ENCODE measurements around the gene MMP12.
"Not testable (repeated sequence)": the region's sequence is repeated elsewhere in the genome, so short reads cannot be mapped to it uniquely, and the experiment has no call there.

MMP12 gene

GRCh38 chr11:102874852-102875251, at the start of gene MMP12:
TSS of gene MMP12 (minus strand) at chr11:102874982. CDS start at chr11:102874937, 45 bp downstream.
- no peak for DNase-seq

- no peak for DNase-seq
Measured at GRCh38 chr11:102921587-102922220, 46.9 kb upstream of the MMP12 start.

DNA sequence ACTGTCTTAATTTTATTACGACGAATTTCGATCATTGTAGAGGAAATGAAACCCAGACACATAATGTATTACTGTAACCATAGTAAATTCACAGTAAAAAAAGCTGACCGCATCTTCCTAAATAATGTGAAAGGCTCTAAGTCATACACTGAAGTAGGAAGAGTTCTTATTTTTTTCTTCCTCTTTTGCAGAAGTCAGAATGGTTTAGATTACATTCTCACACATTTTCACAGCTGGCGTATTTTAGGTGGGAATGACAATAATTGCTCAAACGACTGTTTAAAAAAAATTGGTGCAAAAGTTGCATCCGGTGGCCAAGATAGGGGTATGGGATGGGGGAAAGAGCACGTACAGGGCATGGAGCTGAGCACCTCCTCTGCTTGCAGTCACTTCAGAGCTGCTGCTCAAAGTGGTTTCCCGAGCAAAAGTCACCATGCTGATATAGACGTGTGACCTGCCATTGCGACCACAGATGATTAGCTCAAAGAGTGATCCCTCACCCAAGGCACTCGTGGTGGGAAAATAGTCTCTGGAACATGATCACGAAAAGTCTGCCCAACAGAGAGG, 45.4 kb upstream of the MMP12 start:
- no peak for DNase-seq

GRCh38 chr11:102915044-102915375, 40.2 kb upstream of the MMP12 start:
- DNase-seq, result no peak

DNA sequence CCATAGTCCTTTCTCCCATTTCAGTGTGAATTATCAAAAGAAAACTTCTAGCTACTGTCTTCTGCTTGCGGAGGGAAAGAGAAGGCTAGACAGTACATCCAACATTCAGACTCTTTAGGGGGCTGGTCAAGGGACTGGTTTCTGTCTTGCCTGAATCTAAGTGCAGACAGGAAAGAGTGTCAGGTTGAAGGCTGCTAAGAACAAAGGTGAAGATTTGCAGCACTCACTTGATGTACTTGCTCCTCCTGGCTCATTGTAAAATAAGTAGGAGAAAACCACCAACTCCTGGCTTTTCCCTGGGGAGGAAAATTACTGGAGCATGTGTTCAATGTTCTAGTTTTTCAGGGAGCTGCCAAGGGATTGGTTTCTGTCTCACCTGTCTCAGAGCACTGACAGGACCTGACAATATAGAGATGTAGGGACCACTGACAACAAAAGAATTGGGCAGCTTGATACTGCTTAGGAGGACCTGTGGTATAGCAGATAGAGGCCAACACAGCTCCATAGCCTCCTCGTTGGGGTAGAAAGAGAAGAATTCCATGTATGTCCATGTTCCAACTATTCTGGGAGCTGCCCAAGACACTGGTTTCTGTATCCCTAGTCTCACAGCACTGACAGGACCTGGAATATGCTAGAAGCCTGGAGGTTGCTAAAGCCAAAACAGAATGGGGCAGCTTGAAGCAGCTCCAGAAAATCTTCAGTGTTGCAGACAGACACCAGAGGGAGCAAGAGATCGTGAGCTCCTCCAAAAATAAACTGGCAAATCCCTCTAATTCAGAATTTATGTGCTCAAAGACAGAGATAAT, 39.7 kb upstream of the MMP12 start:
- DNase-seq, result no peak

- DNase-seq, result no peak
Measured at GRCh38 chr11:102912482-102912830, 37.7 kb upstream of the MMP12 start.

DNA sequence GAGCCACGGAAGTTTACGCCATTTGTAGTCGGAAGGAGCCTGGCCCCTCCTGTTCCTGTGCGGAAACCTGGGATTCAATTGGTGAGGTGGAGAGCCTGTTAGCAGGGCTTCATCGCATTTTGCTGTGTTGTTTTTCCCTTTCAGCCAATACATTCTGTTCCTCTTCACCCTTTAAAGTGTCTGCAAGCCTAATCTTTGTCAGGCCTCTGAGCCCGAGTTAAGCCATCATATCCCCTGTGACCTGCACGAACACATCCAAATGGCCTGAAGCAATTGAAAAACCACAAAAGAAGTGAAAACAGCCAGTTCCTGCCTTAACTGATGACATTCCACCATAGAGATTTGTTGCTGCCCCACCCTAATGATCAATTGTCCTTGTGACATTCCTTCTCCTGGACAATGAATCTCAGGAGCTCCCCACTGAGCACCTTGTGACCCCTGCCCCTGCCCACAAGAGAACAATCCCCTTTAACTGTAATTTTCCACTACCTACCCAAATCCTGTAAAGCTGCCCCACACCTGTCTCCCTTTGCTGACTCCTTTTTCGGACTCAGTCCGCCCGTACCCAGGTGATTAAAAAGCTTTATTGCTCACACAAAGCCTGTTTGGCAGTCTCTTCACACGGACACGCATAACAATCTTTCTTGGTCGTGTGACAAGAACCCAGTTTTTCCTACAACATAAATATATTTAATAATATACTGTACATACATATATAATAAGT, 37.1 kb upstream of the MMP12 start:
- DNase-seq, result no peak

- DNase-seq, result not testable (repeated sequence)
Measured at GRCh38 chr11:102905848-102906247, 31.1 kb upstream of the MMP12 start.

DNA sequence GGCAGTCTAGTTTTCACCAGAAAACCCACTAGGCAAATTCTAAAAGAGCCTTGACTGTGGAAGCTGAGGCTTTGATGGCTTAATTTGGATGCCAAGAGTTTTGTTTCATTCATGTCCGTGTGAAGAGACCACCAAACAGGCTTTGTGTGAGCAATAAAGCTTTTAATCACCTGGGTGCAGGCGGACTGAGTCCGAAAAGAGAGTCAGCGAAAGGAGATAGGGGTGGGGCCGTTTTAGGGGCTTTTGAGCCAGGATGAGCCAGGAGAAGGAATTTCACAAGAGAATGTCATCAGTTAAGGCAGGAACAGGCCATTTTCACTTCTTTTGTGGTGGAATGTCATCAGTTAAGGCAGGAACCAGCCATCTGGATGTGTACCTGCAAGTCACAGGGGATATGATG, 29.1 kb upstream of the MMP12 start:
- not testable (repeated sequence) for DNase-seq

DNA sequence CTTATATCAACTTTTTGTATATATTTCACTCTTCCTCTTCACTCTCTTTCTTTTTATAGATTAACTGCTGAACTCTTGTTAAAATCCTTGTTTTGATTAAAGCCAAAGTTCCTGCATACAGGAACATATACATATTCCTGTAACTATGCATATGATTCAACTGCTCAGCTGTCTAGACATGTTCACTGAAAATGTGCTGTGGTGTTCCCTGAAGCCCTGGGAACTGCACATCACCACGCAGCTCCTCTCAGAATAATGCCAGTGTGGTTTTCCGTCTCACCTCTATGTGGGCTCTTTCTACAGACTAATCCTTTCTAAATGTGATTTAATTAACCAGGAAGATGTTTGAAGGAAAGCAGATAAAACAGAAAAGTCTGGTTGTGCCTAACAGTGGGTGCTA, 25.6 kb upstream of the MMP12 start:
- DNase-seq, result no peak

DNA sequence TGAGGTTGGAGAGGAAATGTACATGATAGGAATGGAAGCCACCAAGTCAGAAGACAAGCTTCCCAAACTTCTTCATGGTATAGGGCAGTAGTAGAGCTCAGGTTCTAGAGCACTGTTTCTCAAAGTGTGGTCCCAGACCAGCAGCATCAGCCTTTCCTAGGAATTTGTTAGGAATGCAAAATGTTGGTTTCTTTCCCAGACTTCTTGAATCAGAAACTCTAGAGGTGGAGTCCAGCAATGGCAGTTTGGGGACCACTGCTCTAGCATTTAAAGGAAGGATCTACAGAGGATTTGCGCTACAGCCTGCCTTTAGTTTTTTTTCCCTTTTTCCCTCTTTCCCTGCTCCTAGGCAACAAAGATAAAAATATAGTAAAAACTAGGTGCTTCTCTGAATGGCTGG, 17.0 kb upstream of the MMP12 start:
- no peak for DNase-seq

- DNase-seq, result no peak
Measured at GRCh38 chr11:102886999-102887398, 12.2 kb upstream of the MMP12 start.

- no peak for DNase-seq
Measured at GRCh38 chr11:102883141-102883540, 8.4 kb upstream of the MMP12 start.

- DNase-seq, result no peak
Measured at GRCh38 chr11:102882389-102883024, 7.7 kb upstream of the MMP12 start.

GRCh38 chr11:102879801-102880200, 5.0 kb upstream of the MMP12 start:
- no peak for DNase-seq

GRCh38 chr11:102878595-102878994, 3.8 kb upstream of the MMP12 start:
- DNase-seq, result no peak

DNA sequence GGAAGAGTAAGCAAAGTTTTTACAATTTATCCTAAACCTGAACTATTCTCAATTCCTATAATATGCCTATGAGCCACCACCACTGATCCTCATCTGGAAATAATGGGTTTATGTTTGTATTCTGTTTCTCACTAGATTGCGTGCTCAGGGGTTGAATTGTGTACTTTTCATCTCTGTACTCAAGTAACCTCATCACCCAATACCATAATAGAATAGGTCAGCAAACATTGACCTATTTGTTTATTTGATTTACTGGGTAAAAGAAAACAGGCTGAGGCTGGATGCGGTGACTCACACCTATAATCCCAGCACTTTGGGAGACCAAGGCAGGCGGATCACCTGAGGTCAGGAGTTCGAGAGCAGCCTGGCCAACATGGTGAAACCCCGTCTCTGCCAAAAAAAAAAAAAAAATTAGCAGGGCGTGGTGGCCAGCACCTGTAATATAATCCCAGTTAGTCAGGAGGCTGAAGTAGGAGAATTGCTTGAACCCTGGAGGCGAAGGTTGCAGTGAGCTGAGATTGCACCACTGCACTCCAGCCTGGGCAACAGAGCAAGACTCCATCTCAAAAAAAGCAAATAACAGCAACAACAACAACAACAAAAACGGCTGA, 5.3 kb downstream of the MMP12 start:
- DNase-seq, result not testable (repeated sequence)

DNA sequence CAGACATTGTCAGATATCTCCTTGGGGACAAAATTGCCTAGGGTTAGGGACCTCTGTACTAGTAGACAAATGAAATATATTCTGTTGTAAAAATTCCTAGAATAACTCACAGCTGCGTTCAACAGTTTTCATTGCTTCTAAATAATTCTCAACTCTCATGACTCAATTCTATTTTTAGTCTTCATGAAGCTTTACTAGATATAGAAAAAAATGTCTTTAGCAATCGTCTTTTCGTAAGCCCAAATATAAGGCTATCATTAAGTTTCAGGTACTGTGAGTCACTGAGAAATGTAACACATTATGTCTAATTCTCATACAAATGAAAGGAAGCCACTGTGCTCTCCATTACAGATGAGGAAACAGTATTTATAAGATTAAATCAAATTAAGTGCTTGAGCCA, 6.4 kb downstream of the MMP12 start:
- no peak for DNase-seq

DNA sequence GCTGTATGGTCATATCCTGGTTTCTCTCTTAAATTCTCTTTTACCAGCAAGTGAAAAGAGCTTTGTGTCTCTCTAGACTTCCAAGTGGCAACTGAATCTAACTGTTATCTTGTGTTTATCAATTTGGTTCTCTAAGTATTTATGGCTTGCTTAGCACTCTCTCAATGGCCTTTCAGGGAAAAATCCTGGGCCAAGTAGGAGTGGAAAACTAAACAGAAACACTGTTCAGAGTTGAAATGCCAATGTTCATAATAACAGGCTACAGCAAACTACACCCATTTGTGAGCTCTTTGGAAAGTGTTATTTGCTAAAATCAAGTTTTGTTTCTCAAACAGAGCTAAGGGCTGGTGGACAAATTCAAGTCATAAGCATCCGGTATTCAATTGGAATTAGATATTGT, 10.1 kb downstream of the MMP12 start:
- no peak for DNase-seq

DNA sequence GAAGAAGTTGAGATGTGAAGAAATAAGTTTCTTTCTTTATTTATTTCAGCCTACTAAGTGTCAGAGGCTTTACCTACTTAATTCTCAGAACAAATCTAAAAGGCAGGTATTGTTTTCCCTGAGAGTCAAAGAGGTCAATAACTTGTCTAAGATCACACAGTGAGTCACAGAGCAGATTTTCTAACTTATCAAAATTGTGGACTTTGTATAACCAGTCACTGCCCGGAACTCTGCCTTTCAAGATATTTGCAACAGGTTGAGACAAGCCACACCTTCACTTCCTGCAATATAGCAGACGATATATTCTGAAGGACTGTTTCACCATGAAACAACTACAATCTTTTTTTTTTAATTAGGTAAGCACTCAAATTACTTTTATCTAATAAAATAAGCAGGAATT, 20.8 kb downstream of the MMP12 start:
- DNase-seq, result no peak

- no peak for DNase-seq
Measured at GRCh38 chr11:102853055-102853454, 21.7 kb downstream of the MMP12 start.

DNA sequence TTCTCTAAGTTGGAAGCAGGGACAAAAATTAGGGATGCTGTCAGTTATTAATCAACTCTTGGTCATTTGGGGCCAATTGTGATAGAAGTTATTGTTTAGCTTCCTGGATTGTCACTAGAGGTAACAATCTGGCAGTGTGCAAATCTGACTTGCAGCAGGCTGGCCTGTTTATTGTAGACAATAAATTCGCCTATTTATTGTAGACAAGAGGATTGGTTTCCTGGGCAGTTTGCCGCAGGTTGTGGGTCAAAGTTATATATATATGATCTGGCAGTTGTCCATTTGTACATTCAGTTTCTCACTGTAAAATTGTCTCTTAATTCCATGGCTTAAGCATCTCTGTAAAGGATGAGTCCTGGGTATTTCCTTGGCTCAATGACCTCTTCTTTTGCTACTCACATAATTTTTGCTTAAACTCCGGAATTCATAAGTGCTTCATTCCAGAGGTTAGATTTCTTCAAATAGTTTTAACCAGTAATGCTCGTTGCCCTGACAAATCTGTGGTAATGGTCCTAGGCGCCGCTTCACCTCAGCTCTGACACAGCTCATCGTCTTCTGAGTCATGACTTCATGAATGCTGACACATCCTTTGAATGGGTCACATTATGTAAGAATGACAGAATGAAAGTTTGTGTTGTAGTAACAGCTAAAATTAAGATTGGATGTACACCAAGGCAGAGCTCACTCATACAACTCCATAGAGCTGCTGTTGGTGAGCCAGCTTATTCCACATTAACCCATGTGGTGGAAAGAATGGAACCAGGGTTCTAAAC, 23.6 kb downstream of the MMP12 start:
- DNase-seq, result no peak

Data from stimulated activated CD4-positive, alpha-beta T cell treated with anti-CD3 and anti-CD28 coated beads, Interleukin-4, amount 100 ng/mL, for 1 hour (primary cell).